MCF 10A (cell line): Measurements from ENCODE around the gene TRANK1. TPM values are rescaled to one million over a fixed set of nuclear protein-coding genes. Genes with fewer than 3 reads are reported as not detected.
A peak's percentile ranks its signal among the peaks of the same experiment; 100 is the strongest.
"Not testable (repeated sequence)": the region's sequence is repeated elsewhere in the genome, so short reads cannot be mapped to it uniquely, and the experiment has no call there.

Source experiments
- BruUV-seq: library from RNA; stranded (reverse); fragments of 400-500 nt; replicated peaks from 2 replicates; lab custom pipeline; 2021; lab: Mats Ljungman, UMichigan
- CTCF ChIA-PET: fragments of 300-600 bp; sonication (Branson Sonifier 250); formaldehyde crosslinking; extraction: SDS; loops from one replicate; lab custom pipeline; 2021; ENCODE audit warnings: antibody characterized with exemption, inconsistent platforms; lab: Yijun Ruan, JAX
- POLR2A ChIA-PET: fragments of 300-600, 350-650 bp; sonication (Branson Sonifier 250); formaldehyde crosslinking; extraction: SDS; loops from one replicate; lab custom pipeline; 2020; ENCODE audit warnings: antibody characterized with exemption, inconsistent platforms; lab: Yijun Ruan, JAX
- DNase-seq: peaks from one replicate; pipeline ENCODE4 v3.0.0-alpha.2; 2018; ENCODE audit not compliant: unreplicated experiment
- H3K27ac Mint-ChIP-seq: one replicate; pipeline ENCODE4 v1.8.0; 2022; ENCODE audit warnings: mild to moderate bottlenecking, low read depth, mixed read lengths; ENCODE audit not compliant: unreplicated experiment
- H3K27me3 Mint-ChIP-seq: one replicate; pipeline ENCODE4 v1.8.0; 2022; ENCODE audit warnings: mixed read lengths; ENCODE audit not compliant: insufficient read depth, unreplicated experiment
- H3K36me3 Mint-ChIP-seq: one replicate; pipeline ENCODE4 v1.8.0; 2022; ENCODE audit warnings: mild to moderate bottlenecking, moderate library complexity, mixed read lengths; ENCODE audit not compliant: insufficient read depth, unreplicated experiment
- H3K4me1 Mint-ChIP-seq: one replicate; pipeline ENCODE4 v1.8.0; 2022; ENCODE audit warnings: mixed read lengths; ENCODE audit not compliant: insufficient read depth, unreplicated experiment
- H3K4me3 Mint-ChIP-seq: one replicate; pipeline ENCODE4 v1.8.0; 2022; ENCODE audit warnings: mild to moderate bottlenecking, moderate library complexity, mixed read lengths; ENCODE audit not compliant: unreplicated experiment
- H3K9me3 Mint-ChIP-seq: one replicate; pipeline ENCODE4 v1.8.0; 2022; ENCODE audit warnings: mixed read lengths; ENCODE audit not compliant: unreplicated experiment
- CTCF ChIP-seq: fragments of 200-600 bp; IDR thresholded peaks from one replicate; pipeline ENCODE4 v1.8.0; 2022; ENCODE audit warnings: antibody characterized with exemption, mild to moderate bottlenecking; ENCODE audit not compliant: unreplicated experiment
- intact Hi-C: fragments of 100-400 bp; cut with micrococcal nuclease; formaldehyde crosslinking; loops from 2 replicates; pipeline ENCODE4 v1.14.1; 2022
- total RNA-seq: library from RNA; stranded (reverse); gene quantifications from 2 replicates; pipeline ENCODE4 v1.2.3, GENCODE V29; 2022

Gene TRANK1
- total RNA-seq, 1 experiment from 2014 or later, result 4.7 TPM

GRCh38 chr3:36893826-36894225, 51.0 kb downstream of the TRANK1 start:
- ChIA-PET CTCF (interaction anchor here (0.7 to 1.3 kb wide), 5 partner anchors 11 to 165 kb away, joined by 3 to 6 read pairs (median 4); no protein-coding TSS in a partner anchor), POLR2A (no interaction called here)
- no peaks in the 10 kb centered on the region for H3K27me3 Mint-ChIP-seq
- no peaks in the 10 kb centered on the region for H3K4me1 Mint-ChIP-seq
- no peak overlapping the region for H3K27ac Mint-ChIP-seq
- no peak for TF ChIP-seq CTCF
- intact Hi-C loops, result no loop called here
- H3K4me3 Mint-ChIP-seq, result no peak overlapping the region
- H3K9me3 Mint-ChIP-seq, result no peaks in the 10 kb centered on the region
- H3K36me3 Mint-ChIP-seq, result peaks cover 15% of the 10 kb centered on the region
- DNase-seq, result no peak
- BruUV-seq, result no TSS peak

GRCh38 chr3:36893137-36893557, 51.7 kb downstream of the TRANK1 start:
- POLR2A ChIA-PET, result no interaction called here
- CTCF ChIA-PET, result interaction anchor here (0.6 to 1.6 kb wide), 7 partner anchors 11 to 1628 kb away, joined by 3 to 6 read pairs (median 4); no protein-coding TSS in a partner anchor
- no TSS peak for BruUV-seq
- no peak overlapping the region for H3K27ac Mint-ChIP-seq
- no peak for TF ChIP-seq CTCF
- DNase-seq, result peak; percentile 14
- intact Hi-C loops, result no loop called here
- no peaks in the 10 kb centered on the region for H3K9me3 Mint-ChIP-seq
- H3K36me3 Mint-ChIP-seq, result peaks cover 10% of the 10 kb centered on the region
- no peak overlapping the region for H3K4me3 Mint-ChIP-seq
- H3K4me1 Mint-ChIP-seq, result no peaks in the 10 kb centered on the region
- H3K27me3 Mint-ChIP-seq, result no peaks in the 10 kb centered on the region

- POLR2A ChIA-PET, result no interaction called here
- intact Hi-C loops, result no loop called here
- no peak for DNase-seq
- TF ChIP-seq CTCF, result no peak
- H3K27me3 Mint-ChIP-seq, result no peaks in the 10 kb centered on the region
- no peak overlapping the region for H3K4me3 Mint-ChIP-seq
- no TSS peak for BruUV-seq
- CTCF ChIA-PET, result interaction anchor here (0.6 to 1.6 kb wide), 8 partner anchors 15 to 1629 kb away, joined by 3 to 5 read pairs (median 4); no protein-coding TSS in a partner anchor
- H3K36me3 Mint-ChIP-seq, result peaks cover 10% of the 10 kb centered on the region
- no peaks in the 10 kb centered on the region for H3K4me1 Mint-ChIP-seq
- no peaks in the 10 kb centered on the region for H3K9me3 Mint-ChIP-seq
- peak overlapping the region; percentile 39 for H3K27ac Mint-ChIP-seq
Measured at GRCh38 chr3:36892457-36893136, 52.3 kb downstream of the TRANK1 start.

- BruUV-seq, result no TSS peak
- CTCF ChIA-PET, result interaction anchor here (0.7 to 1.6 kb wide), 5 partner anchors 15 to 164 kb away, joined by 3 to 5 read pairs (median 4); no protein-coding TSS in a partner anchor
- peak overlapping the region; percentile 39 for H3K27ac Mint-ChIP-seq
- no peak overlapping the region for H3K4me3 Mint-ChIP-seq
- no peaks in the 10 kb centered on the region for H3K9me3 Mint-ChIP-seq
- POLR2A ChIA-PET, result interaction anchor here (0.6 kb wide), 2 partner anchors 41 to 99 kb away, joined by 3 read pairs; no protein-coding TSS in a partner anchor
- DNase-seq, result no peak
- no peak for TF ChIP-seq CTCF
- H3K36me3 Mint-ChIP-seq, result peaks cover 10% of the 10 kb centered on the region
- no peaks in the 10 kb centered on the region for H3K27me3 Mint-ChIP-seq
- intact Hi-C loops, result no loop called here
- H3K4me1 Mint-ChIP-seq, result no peaks in the 10 kb centered on the region
Measured at GRCh38 chr3:36891701-36892160, 53.1 kb downstream of the TRANK1 start.

- ChIA-PET CTCF (interaction anchor here (0.7 kb wide), 1 partner anchor 23 kb away, joined by 3 read pairs; no protein-coding TSS in a partner anchor), POLR2A (interaction anchor here (0.6 kb wide), 1 partner anchor 100 kb away, joined by 3 read pairs; no protein-coding TSS in a partner anchor)
- DNase-seq, H3K27me3 Mint-ChIP-seq, intact Hi-C loops, H3K36me3 Mint-ChIP-seq, H3K4me3 Mint-ChIP-seq, BruUV-seq, H3K4me1 Mint-ChIP-seq, H3K9me3 Mint-ChIP-seq, H3K27ac Mint-ChIP-seq: not testable (repeated sequence)
Measured at GRCh38 chr3:36891097-36891496, 53.8 kb downstream of the TRANK1 start.
